ENCODE measurements around the gene ARHGAP24. TPM values are rescaled to one million over a fixed set of nuclear protein-coding genes. Genes with fewer than 3 reads are reported as not detected.

The ARHGAP24 gene
- total and polyA plus RNA-seq, 2 experiments from 2014 or later = 5.1 to 8.6 TPM

- no peak for TF ChIP-seq CTCF (IDR thresholded peaks at IDR 0.05; ENCODE audit: low read depth, low read length)
- H3K4me3 ChIP-seq = no peak overlapping the region
- H3K4me1 ChIP-seq (ENCODE audit: low read depth) = no peaks in the 10 kb centered on the region
- H3K27ac ChIP-seq = no peak overlapping the region
- no peak for DNase-seq (ENCODE audit: low read depth in 1 of 2, low spot score in 1 of 2)
- no peaks in the 10 kb centered on the region for H3K36me3 ChIP-seq
- H3K9me3 ChIP-seq (ENCODE audit: low read depth) = no peaks in the 10 kb centered on the region
- H3K27me3 ChIP-seq = no peaks in the 10 kb centered on the region
These were observed 59.2 kb downstream of the ARHGAP24 start for GRCh38 chr4:85534120-85534519.

DNA sequence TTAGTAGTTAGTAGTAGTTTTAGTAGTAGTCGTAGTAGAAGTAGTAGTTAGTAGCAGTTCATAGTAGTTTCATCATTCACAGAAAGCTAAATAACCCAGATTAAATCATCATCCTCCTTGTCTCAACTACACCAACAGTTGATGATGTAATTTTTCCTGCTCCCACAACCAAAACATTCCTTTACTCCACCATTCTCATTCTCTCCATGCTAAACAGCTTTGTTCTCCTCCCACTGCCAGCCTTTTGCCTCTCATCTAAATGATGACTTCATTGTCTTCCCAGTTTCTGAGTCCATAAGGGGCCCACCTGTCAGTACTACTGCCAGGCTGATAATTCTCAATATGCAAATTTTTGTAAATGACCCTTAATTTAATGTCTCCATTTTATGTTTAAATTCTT, 68.9 kb downstream of the ARHGAP24 start:
- no peak for TF ChIP-seq CTCF (IDR thresholded peaks at IDR 0.05; ENCODE audit: low read depth, low read length)
- H3K4me1 ChIP-seq (ENCODE audit: low read depth) = no peaks in the 10 kb centered on the region

DNA sequence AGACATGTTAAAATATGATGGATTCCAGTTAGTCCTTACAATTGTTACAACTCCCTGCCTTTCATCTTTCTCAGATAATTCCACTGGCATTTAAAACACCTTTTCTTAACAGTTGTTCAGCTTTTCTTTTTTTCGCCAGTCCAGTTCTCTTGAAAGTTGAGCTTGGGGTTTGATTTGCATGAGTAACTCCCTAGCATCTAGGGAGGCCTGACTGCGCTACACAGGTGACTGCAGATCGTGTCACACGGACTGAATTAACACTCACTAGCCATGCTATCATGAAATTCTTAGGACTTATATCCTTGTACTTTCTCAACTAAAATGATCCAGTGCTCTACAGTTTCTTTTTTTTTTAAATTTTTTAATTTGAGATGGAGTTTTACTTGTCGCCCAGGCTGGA, 69.8 kb downstream of the ARHGAP24 start:
- no peaks in the 10 kb centered on the region for H3K4me1 ChIP-seq (ENCODE audit: low read depth)
- H3K27ac ChIP-seq = no peak overlapping the region
- no peaks in the 10 kb centered on the region for H3K9me3 ChIP-seq (ENCODE audit: low read depth)
- H3K27me3 ChIP-seq = no peaks in the 10 kb centered on the region
- H3K4me3 ChIP-seq = no peak overlapping the region
- no peak for DNase-seq (ENCODE audit: low read depth in 1 of 2, low spot score in 1 of 2)
- H3K36me3 ChIP-seq = no peaks in the 10 kb centered on the region
- no peak for TF ChIP-seq CTCF (IDR thresholded peaks at IDR 0.05; ENCODE audit: low read depth, low read length)

More for the DNA sequence above, 68.9 kb downstream of the ARHGAP24 start:
- H3K4me3 ChIP-seq = no peak overlapping the region
- H3K36me3 ChIP-seq = no peaks in the 10 kb centered on the region
- no peaks in the 10 kb centered on the region for H3K9me3 ChIP-seq (ENCODE audit: low read depth)
- peak in 1 of 2 donors; percentile 69 for DNase-seq (ENCODE audit: low read depth in 1 of 2, low spot score in 1 of 2)
- H3K27me3 ChIP-seq = no peaks in the 10 kb centered on the region
- no peak overlapping the region for H3K27ac ChIP-seq

DNA sequence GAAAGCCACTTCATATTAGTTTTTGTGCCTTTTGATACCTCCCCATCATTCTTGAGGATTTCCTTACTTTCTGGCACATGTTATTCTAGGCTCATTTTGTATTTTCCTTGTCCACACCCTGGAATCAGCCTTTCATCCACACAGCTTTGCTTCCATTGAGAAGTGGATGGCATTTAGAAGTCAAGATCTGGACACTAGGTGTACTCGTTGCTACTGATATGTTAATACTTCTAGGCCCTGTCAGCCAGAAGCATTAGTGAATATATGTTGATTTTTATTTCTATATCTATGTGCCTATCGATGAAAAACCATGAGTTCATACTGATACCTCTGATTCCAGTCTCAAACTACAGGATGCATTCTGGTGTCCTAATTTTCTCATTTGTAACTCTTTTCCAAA, 73.2 kb downstream of the ARHGAP24 start:
- Histone ChIP-seq H3K27ac (no peak overlapping the region), H3K9me3 (ENCODE audit: low read depth) (no peaks in the 10 kb centered on the region), H3K4me1 (ENCODE audit: low read depth) (no peaks in the 10 kb centered on the region), H3K36me3 (no peaks in the 10 kb centered on the region), H3K4me3 (no peak overlapping the region), H3K27me3 (no peaks in the 10 kb centered on the region)
- no peak for DNase-seq (ENCODE audit: low read depth in 1 of 2, low spot score in 1 of 2)
- no peak for TF ChIP-seq CTCF (IDR thresholded peaks at IDR 0.05; ENCODE audit: low read depth, low read length)

GRCh38 chr4:85548841-85549240, 73.9 kb downstream of the ARHGAP24 start:
- no peak for DNase-seq (ENCODE audit: low read depth in 1 of 2, low spot score in 1 of 2)
- Histone ChIP-seq H3K9me3 (ENCODE audit: low read depth) (no peaks in the 10 kb centered on the region), H3K27me3 (no peaks in the 10 kb centered on the region), H3K4me3 (no peak overlapping the region), H3K36me3 (no peaks in the 10 kb centered on the region), H3K27ac (no peak overlapping the region), H3K4me1 (ENCODE audit: low read depth) (no peaks in the 10 kb centered on the region)
- no peak for TF ChIP-seq CTCF (IDR thresholded peaks at IDR 0.05; ENCODE audit: low read depth, low read length)

- Histone ChIP-seq H3K9me3 (ENCODE audit: low read depth) (no peaks in the 10 kb centered on the region), H3K4me1 (ENCODE audit: low read depth) (no peaks in the 10 kb centered on the region), H3K27me3 (no peaks in the 10 kb centered on the region), H3K27ac (no peak overlapping the region), H3K36me3 (no peaks in the 10 kb centered on the region), H3K4me3 (no peak overlapping the region)
- DNase-seq (ENCODE audit: low read depth in 1 of 2, low spot score in 1 of 2) = no peak
- TF ChIP-seq CTCF (IDR thresholded peaks at IDR 0.05; ENCODE audit: low read depth, low read length) = no peak
These were observed 80.3 kb downstream of the ARHGAP24 start for GRCh38 chr4:85555206-85555605.
